LNCAP (cell line): Measurements from ENCODE around the gene SCN1B.

ENCODE experiments used
- TF ChIP-seq, protein P1 (sequence below): fragments of 450-650 bp; IDR thresholded peaks from 2 replicates; pipeline ENCODE4 v1.5.1; 2017; ENCODE audit warnings: mild to moderate bottlenecking

The SCN1B gene

DNA sequence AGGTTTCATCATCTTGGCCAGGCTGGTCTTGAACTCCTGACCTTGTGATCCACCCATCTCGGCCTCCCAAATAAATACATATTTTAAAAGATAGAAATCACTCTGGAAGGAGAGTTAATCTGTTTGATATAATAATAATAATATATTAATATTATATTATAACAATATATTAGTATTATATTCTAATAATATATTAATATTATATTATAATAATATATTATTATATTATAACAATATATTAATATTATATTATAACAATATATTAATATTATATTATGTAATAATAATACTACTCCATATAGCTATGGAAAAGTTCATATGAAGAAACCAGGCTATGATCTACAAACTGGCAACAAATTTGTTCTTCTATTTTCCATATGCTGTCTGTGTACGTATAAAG lies 28.1 kb downstream of the SCN1B start:
- TF ChIP-seq, protein P1, sequence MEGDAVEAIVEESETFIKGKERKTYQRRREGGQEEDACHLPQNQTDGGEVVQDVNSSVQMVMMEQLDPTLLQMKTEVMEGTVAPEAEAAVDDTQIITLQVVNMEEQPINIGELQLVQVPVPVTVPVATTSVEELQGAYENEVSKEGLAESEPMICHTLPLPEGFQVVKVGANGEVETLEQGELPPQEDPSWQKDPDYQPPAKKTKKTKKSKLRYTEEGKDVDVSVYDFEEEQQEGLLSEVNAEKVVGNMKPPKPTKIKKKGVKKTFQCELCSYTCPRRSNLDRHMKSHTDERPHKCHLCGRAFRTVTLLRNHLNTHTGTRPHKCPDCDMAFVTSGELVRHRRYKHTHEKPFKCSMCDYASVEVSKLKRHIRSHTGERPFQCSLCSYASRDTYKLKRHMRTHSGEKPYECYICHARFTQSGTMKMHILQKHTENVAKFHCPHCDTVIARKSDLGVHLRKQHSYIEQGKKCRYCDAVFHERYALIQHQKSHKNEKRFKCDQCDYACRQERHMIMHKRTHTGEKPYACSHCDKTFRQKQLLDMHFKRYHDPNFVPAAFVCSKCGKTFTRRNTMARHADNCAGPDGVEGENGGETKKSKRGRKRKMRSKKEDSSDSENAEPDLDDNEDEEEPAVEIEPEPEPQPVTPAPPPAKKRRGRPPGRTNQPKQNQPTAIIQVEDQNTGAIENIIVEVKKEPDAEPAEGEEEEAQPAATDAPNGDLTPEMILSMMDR, result no peak

DNA sequence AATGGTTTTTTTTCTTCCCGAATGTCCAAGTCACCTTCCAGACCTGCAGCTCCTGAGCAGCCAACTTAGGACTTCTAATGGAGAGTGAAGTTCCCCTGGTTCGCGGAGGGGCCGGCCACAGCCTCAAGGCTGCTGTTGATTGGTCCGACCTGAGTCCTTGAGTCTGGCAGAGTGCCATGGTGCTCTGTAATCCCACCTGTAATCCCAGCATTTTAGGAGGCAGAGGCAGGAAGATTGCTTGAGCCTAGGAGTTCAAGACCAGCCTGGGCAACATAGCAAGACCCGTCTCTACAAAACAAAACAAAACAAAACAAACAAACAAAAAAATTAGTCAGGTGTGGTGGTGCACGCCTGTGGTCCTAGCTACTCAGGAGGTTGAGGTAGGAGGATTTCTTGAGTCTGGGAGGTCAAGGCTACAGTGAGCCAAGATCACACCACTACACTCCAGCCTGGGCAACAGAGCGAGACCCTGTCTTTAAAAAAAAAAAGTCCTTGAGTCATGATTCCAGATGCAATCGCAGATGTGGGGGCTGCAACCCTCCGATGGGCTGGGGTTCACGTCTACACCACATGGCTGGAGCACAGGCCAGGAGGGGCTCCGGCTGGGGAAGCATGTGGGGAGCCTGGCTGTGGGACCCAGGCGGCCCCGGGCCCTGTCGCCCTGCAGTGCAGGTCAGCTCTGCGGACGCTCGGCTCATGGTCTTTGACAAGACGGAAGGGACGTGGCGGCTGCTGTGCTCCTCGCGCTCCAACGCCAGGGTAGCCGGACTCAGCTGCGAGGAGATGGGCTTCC lies 28.9 kb downstream of the SCN1B start:
- TF ChIP-seq, protein P1, result no peak

DNA sequence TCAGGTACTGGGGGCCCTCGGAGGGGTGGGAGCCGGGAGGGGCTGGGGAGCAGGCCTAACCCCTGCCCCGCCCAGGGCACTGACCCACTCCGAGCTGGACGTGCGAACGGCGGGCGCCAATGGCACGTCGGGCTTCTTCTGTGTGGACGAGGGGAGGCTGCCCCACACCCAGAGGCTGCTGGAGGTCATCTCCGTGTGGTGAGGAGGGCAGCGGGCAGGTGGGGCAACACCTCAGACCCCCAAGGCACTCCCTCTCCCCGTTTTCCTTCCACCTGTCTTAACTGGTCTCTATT lies 29.5 kb downstream of the SCN1B start:
- TF ChIP-seq, protein P1, result no peak

DNA sequence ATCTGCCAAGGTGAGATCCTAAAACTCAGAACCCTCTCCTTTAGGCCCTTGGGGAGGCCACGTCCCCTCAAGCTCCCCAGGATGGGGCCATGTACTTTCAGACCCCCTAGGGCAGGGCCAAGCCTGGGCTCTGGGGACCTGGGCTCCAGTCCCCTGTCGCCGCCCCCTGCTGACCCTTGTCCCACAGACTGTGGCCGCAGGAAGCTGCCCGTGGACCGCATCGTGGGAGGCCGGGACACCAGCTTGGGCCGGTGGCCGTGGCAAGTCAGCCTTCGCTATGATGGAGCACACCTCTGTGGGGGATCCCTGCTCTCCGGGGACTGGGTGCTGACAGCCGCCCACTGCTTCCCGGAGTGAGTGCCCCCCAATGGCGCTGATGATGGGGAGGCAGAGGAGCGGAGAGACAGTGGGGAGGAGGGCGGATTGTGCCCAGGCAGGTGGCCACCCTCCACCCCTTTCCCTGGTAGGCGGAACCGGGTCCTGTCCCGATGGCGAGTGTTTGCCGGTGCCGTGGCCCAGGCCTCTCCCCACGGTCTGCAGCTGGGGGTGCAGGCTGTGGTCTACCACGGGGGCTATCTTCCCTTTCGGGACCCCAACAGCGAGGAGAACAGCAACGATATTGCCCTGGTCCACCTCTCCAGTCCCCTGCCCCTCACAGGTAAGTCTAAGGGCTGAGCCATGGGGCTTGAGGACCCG lies 30.0 kb downstream of the SCN1B start:
- TF ChIP-seq, protein P1, result no peak

DNA sequence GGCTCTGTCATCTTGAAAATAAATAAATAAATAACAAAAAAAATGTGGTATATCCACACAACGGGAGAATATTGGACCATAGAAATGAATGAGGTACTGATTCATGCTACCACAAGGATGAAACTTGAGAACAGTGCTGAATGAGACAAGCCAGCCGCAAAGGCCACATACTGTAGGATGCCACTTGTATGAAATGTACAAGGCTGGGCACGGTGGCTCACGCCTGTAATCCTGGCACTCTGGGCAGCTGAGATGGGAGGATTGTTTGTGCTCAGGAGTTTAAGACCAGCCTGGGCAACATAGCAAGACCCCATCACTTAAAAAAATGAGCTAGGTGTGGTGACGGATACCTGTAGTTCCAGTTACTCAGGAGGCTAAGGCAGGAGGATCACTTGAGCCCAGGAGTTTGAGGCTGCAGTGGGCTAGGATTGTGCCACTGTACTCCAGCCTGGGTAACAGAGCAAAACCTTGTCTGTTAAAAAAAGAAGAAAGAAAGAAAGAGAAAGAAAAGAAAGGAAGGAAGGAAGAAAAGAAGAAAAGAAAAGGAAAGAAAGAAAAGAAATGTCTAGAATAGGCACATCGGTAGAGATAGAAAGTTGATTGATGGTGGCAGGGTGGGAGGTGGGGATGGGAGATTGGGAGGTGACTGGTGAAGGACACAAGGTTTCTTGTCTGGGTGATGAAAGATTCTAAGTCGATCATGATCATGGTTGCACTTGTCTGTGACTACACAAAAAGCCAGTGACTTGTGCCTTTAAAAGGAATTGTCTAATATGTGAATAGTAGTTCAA lies 31.5 kb downstream of the SCN1B start:
- TF ChIP-seq, protein P1, result no peak

DNA sequence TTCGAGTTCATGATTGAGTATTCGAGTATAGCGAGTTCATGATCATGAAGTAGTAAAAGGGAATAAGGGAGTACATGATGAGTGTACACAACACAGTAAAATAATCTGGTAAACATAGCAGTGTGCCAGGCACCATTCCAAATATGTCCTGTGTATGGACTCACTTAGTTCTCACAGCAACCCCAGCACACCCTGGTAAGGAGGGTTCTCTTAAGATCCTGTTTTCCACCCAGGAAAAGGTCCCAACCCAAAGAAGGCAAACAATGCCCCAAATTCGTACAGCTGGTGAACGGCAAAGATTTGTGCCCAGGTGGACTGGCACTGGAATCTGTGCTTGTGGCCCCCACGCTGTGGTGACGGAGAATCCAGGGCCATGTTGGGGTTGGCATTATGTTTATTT lies 32.7 kb downstream of the SCN1B start:
- TF ChIP-seq, protein P1, result no peak

DNA sequence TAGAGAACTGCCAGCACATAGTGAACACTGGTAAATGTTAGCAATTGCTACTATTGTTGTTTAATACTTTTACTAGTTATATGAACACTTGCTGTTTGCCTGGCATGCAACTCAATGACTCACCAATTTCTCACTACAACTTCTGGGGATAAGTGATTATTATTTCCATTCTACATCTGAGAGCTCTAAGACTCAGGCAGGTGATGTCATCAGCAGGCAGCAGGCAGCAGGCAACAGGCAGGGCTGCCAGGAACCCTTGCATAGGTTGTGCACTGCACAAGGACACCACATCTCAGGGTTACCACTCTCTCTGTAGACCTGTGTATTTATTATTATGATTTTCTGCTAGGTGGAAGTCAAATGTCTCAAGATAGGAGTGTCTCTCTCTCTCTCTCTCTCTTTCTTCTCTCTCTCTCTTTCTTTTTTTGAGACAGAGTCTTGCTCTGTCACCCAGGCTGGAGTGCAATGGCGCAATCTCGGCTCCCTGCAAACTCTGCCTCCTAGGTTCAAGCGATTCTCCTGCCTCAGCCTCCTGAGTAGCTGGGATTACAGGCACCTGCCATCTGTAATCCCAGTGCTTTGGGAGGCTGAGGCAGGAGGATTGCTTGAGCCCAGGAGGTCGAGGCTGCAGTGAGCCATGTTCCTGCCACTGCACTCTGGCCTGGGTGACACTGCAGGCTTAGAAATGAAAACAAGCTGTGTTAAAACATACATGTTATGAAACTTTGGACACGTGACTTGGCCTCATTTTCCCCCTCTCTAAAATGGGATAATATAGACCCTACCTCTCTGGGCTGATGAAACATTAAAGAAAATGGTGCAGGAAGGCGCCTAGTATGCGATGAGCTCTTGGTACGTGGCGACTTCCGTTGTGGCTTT lies 33.9 kb downstream of the SCN1B start:
- TF ChIP-seq, protein P1, result no peak
